Endothelial cell of umbilical vein (primary cell): Measurements from ENCODE around the gene BCAS3. TPM values are rescaled to one million over a fixed set of nuclear protein-coding genes. Genes with fewer than 3 reads are reported as not detected.

Experiments used
- BruUV-seq: library from RNA; stranded (reverse); fragments of 400-500 nt; replicated peaks from 2 replicates; lab custom pipeline; 2021; lab: Mats Ljungman, UMichigan
- CTCF ChIA-PET: fragments of 300-600, 350-600 bp; sonication (Branson Sonifier 250); formaldehyde crosslinking; loops from one replicate; lab custom pipeline; 2021; ENCODE audit warnings: antibody characterized with exemption, inconsistent platforms; lab: Charles Lee
- POLR2A ChIA-PET: fragments of 300-600, 350-600 bp; sonication (Branson Sonifier 250); formaldehyde crosslinking; loops from one replicate; lab custom pipeline; 2021; ENCODE audit warnings: antibody characterized with exemption, inconsistent platforms; lab: Charles Lee
- DNase-seq: peaks from one replicate; pipeline ENCODE4 v3.0.0-alpha.2; 2011; ENCODE audit warnings: low read depth, low spot score
- FAIRE-seq: peaks from 2 replicates; lab custom pipeline; 2011; peaks lifted over from hg19 to GRCh38; lab: Jason Lieb, UNC
- H2AFZ ChIP-seq: 2 replicates; pipeline ENCODE4 v1.6.0; 2012; ENCODE audit warnings: low read depth, low read length, control low read depth, inconsistent platforms
- H3K27ac ChIP-seq: 2 replicates; pipeline ENCODE4 v1.5.1; 2011; ENCODE audit warnings: low read depth, mild to moderate bottlenecking, control low read depth, low read length, moderate library complexity; ENCODE audit not compliant: insufficient read depth
- H3K27me3 ChIP-seq, 2 experiments: 2 replicates each; pipeline versions ENCODE4 v1.6.0 to v1.6.1; 2011; ENCODE audit warnings: low read length in 2 of 2, mixed read lengths in 1 of 2; ENCODE audit not compliant: control insufficient read depth in 2 of 2, insufficient read depth in 2 of 2
- H3K36me3 ChIP-seq, 2 experiments: 2 replicates in 1 of 2; 3 replicates in 1 of 2; pipeline ENCODE4 v1.5.1; 2011; ENCODE audit warnings: low read length in 2 of 2, mild to moderate bottlenecking in 1 of 2, moderate library complexity in 1 of 2; ENCODE audit not compliant: control insufficient read depth in 2 of 2, insufficient read depth in 2 of 2; ENCODE audit errors: extremely low read depth in 1 of 2
- H3K4me1 ChIP-seq: 3 replicates; pipeline ENCODE4 v1.5.1; 2011; ENCODE audit warnings: mild to moderate bottlenecking, low read length; ENCODE audit not compliant: control insufficient read depth, insufficient read depth; ENCODE audit errors: extremely low read depth
- H3K4me2 ChIP-seq: 2 replicates; pipeline ENCODE4 v1.6.1; 2011; ENCODE audit warnings: low read length, control low read depth, mixed read lengths; ENCODE audit not compliant: insufficient read depth
- H3K4me3 ChIP-seq, 3 experiments: fragments of 200-600 bp in 1 of 3; sonication (generic), shearing (Covaris generic) in 1 of 3; replicated peaks in 1 of 3; 2 replicates each; pipeline ENCODE4 v1.5.1; 2011 to 2016; ENCODE audit warnings: control low read depth in 3 of 3, low read length in 3 of 3, mild to moderate bottlenecking in 2 of 3, inconsistent platforms in 1 of 3, low read depth in 1 of 3, moderate library complexity in 1 of 3; ENCODE audit not compliant: insufficient read depth in 1 of 3
- H3K79me2 ChIP-seq: 2 replicates; pipeline ENCODE4 v1.6.0; 2012; ENCODE audit warnings: low read length, inconsistent platforms; ENCODE audit not compliant: control insufficient read depth, insufficient read depth
- H3K9ac ChIP-seq: replicated peaks from 2 replicates; pipeline ENCODE3; 2011; ENCODE audit warnings: low read length, control low read depth; ENCODE audit not compliant: insufficient read depth; ENCODE audit errors: extremely low read depth
- H3K9me1 ChIP-seq: replicated peaks from 3 replicates; pipeline ENCODE4 v1.6.0; 2011; ENCODE audit warnings: mild to moderate bottlenecking, low read length; ENCODE audit not compliant: control insufficient read depth, insufficient read depth; ENCODE audit errors: extremely low read depth
- H3K9me3 ChIP-seq: replicated peaks from 2 replicates; pipeline ENCODE4 v1.5.1; 2012; ENCODE audit warnings: low read length, inconsistent platforms; ENCODE audit not compliant: control insufficient read depth, insufficient read depth
- H4K20me1 ChIP-seq: replicated peaks from 2 replicates; pipeline ENCODE3; 2011; ENCODE audit warnings: mild to moderate bottlenecking, low read length; ENCODE audit not compliant: control insufficient read depth, insufficient read depth; ENCODE audit errors: extremely low read depth
- EZH2 ChIP-seq: IDR thresholded peaks from 2 replicates; pipeline ENCODE4 v1.6.1; 2012; ENCODE audit warnings: borderline replicate concordance, low read depth, mild to moderate bottlenecking, moderate library complexity, low read length, inconsistent platforms; ENCODE audit not compliant: severe bottlenecking
- FOS ChIP-seq: IDR thresholded peaks from 2 replicates; pipeline ENCODE4 v1.6.1; 2011; ENCODE audit warnings: mild to moderate bottlenecking, low read length, moderate library complexity, borderline replicate concordance; ENCODE audit not compliant: insufficient read depth
- GATA2 ChIP-seq: IDR thresholded peaks from 2 replicates; pipeline ENCODE4 v1.7.0; 2011; ENCODE audit warnings: low read depth, mild to moderate bottlenecking, moderate library complexity, mixed read lengths, low read length; ENCODE audit not compliant: insufficient read length, insufficient read depth
- JUN ChIP-seq: IDR thresholded peaks from 2 replicates; pipeline ENCODE4 v1.6.1; 2011; ENCODE audit warnings: borderline replicate concordance, low read depth; ENCODE audit not compliant: insufficient read length, insufficient read depth
- MYC ChIP-seq: IDR thresholded peaks from one replicate; pipeline ENCODE4 v1.6.1; 2011; ENCODE audit warnings: mild to moderate bottlenecking, low read depth, low read length
- POLR2A ChIP-seq: IDR thresholded peaks from 2 replicates; pipeline ENCODE4 v1.6.1; 2012; ENCODE audit warnings: low read depth, mild to moderate bottlenecking, control low read depth, low read length
- POLR2AphosphoS5 ChIP-seq: IDR thresholded peaks from 2 replicates; pipeline ENCODE4 v1.6.1; 2012; ENCODE audit warnings: low read depth, mild to moderate bottlenecking, control low read depth, low read length, moderate library complexity; ENCODE audit not compliant: insufficient read depth
- dilution Hi-C: fragments of 300-500 bp; cut with MboI; formaldehyde crosslinking; loops from one replicate; pipeline ENCODE4 v1.15.0; 2019; ENCODE audit warnings: low sequenced_read_pairs; ENCODE audit not compliant: extremely low pct_ligation_motif_present
- intact Hi-C: fragments of 100-400 bp; cut with micrococcal nuclease; formaldehyde crosslinking; loops from one replicate; pipeline ENCODE4 v1.10.0; 2022
- polyA plus RNA-seq, 4 experiments: library from polyadenylated mRNA; depleted of rRNA in 3 of 4; stranded (reverse) in 3 of 4; unstranded in 1 of 4; fragments of >200 nt; gene quantifications; 2 replicates each; pipeline versions ENCODE4 v1.2.1 to v1.2.3, GENCODE V29; 2011 to 2012; ENCODE audit warnings: missing spikeins in 1 of 4
- total RNA-seq: library from RNA; stranded (reverse); gene quantifications from 2 replicates; pipeline ENCODE4 v1.2.3, GENCODE V29; 2021
- TF ChIP-seq, protein P1 (sequence below): IDR thresholded peaks from 2 replicates; pipeline ENCODE4 v1.6.1; 2011; ENCODE audit not compliant: insufficient read depth, insufficient read length
- TF ChIP-seq, protein P2 (sequence below), 2 donors: IDR thresholded peaks; 1 replicate in 1 of 2; 2 replicates in 1 of 2; pipeline ENCODE4 v1.5.1; 2011; ENCODE audit warnings: low read length in 2 of 2, mild to moderate bottlenecking in 2 of 2, moderate library complexity in 2 of 2, control low read depth in 1 of 2, inconsistent platforms in 1 of 2, low read depth in 1 of 2; ENCODE audit not compliant: insufficient read depth in 1 of 2; ENCODE audit errors: extremely low read depth in 1 of 2

The BCAS3 gene
- total and polyA plus RNA-seq, 2 donors (not counting 3 experiments of a cell fraction or from before 2014, with no cell fraction given): 8.2 to 16.0 TPM

DNA sequence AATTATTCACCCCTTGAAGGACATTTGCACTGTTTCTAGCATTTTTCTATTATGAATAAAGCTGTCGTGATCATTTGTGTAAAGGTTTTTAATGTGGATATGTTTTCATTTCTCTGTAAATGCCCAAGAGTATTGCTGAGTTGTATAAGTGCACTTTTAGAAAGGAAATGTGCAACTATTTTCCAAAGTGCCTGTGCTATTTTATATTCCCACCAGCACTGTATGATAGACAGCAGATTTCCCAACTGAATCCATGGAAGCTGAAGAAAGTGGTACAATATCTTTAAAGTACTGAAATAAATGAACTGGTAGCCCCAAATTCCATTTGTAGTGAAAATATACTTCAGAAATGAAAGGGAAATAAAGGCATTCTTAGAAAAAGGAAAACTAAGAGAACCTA lies 238.4 kb downstream of the BCAS3 start:
- no peaks in the 10 kb centered on the region for H3K9me3 ChIP-seq
- no peaks in the 10 kb centered on the region for H3K36me3 ChIP-seq
- H3K79me2 ChIP-seq: no peaks in the 10 kb centered on the region
- no peaks in the 10 kb centered on the region for H3K4me1 ChIP-seq
- ChIA-PET POLR2A (no interaction called here), CTCF (no interaction called here)
- H3K9ac ChIP-seq: no peak overlapping the region
- no peak overlapping the region for H2AFZ ChIP-seq
- H3K9me1 ChIP-seq: no peaks in the 10 kb centered on the region
- no peak for FAIRE-seq
- H3K27ac ChIP-seq: no peak overlapping the region
- no peak overlapping the region for H3K4me3 ChIP-seq
- H3K4me2 ChIP-seq: no peak overlapping the region
- H4K20me1 ChIP-seq: no peaks in the 10 kb centered on the region
- no TSS peak for BruUV-seq
- no peak for TF ChIP-seq FOS
- TF ChIP-seq, protein P1, sequence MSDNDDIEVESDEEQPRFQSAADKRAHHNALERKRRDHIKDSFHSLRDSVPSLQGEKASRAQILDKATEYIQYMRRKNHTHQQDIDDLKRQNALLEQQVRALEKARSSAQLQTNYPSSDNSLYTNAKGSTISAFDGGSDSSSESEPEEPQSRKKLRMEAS: no peak
- TF ChIP-seq POLR2AphosphoS5: no peak
- TF ChIP-seq JUN: no peak
- TF ChIP-seq, protein P2, sequence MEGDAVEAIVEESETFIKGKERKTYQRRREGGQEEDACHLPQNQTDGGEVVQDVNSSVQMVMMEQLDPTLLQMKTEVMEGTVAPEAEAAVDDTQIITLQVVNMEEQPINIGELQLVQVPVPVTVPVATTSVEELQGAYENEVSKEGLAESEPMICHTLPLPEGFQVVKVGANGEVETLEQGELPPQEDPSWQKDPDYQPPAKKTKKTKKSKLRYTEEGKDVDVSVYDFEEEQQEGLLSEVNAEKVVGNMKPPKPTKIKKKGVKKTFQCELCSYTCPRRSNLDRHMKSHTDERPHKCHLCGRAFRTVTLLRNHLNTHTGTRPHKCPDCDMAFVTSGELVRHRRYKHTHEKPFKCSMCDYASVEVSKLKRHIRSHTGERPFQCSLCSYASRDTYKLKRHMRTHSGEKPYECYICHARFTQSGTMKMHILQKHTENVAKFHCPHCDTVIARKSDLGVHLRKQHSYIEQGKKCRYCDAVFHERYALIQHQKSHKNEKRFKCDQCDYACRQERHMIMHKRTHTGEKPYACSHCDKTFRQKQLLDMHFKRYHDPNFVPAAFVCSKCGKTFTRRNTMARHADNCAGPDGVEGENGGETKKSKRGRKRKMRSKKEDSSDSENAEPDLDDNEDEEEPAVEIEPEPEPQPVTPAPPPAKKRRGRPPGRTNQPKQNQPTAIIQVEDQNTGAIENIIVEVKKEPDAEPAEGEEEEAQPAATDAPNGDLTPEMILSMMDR (IDR thresholded peaks at IDR 0.05; ENCODE audit: extremely low read depth in 1 of 2, insufficient read depth in 1 of 2, low read depth in 1 of 2, low read length in 2 of 2): no peak
- no peak for TF ChIP-seq EZH2
- no peak for TF ChIP-seq MYC
- TF ChIP-seq GATA2: no peak
- TF ChIP-seq POLR2A: no peak
- intact Hi-C loops: no loop called here
- H3K27me3 ChIP-seq: no peaks in the 10 kb centered on the region
- dilution Hi-C loops: no loop called here
- no peak for DNase-seq
